Ectodermal cell (in vitro differentiated cells): ENCODE results near the gene LKAAEAR1. TPM values are rescaled to one million over a fixed set of nuclear protein-coding genes. Genes with fewer than 3 reads are reported as not detected.
"Not testable (repeated sequence)": the region's sequence is repeated elsewhere in the genome, so short reads cannot be mapped to it uniquely, and the experiment has no call there.

Experiments used
- H3K27ac ChIP-seq: 2 replicates; pipeline ENCODE4 v1.7.0; 2013; ENCODE audit warnings: mild to moderate bottlenecking, low read depth, low read length; ENCODE audit not compliant: insufficient read depth, poor library complexity, severe bottlenecking
- H3K27me3 ChIP-seq: 2 replicates; pipeline ENCODE4 v1.7.0; 2013; ENCODE audit warnings: mild to moderate bottlenecking, low read length; ENCODE audit not compliant: insufficient read depth, control insufficient read depth, poor library complexity, severe bottlenecking
- H3K36me3 ChIP-seq: one replicate; pipeline ENCODE4 v1.7.0; 2013; ENCODE audit warnings: low read length; ENCODE audit not compliant: control insufficient read depth, insufficient read depth
- H3K4me1 ChIP-seq: one replicate; pipeline ENCODE4 v1.7.0; 2013; ENCODE audit warnings: low read length; ENCODE audit not compliant: control insufficient read depth, insufficient read depth
- H3K4me3 ChIP-seq: 2 replicates; pipeline ENCODE4 v1.7.0; 2013; ENCODE audit warnings: low read depth, low read length, control low read depth; ENCODE audit not compliant: insufficient read depth
- H3K9me3 ChIP-seq: 2 replicates; pipeline ENCODE4 v1.7.0; 2013; ENCODE audit warnings: mild to moderate bottlenecking, low read length, moderate library complexity; ENCODE audit not compliant: control insufficient read depth
- WGBS, 2 experiments: methylation state at CpG; one replicate each; pipeline ENCODE4 v1.1.7; 2013; ENCODE audit warnings: missing lambda C conversion rate in 2 of 2; 5-methylcytosine and 5-hydroxymethylcytosine counted together
- polyA plus RNA-seq, 4 experiments: library from polyadenylated mRNA; stranded (reverse); fragments of 50-300 nt; gene quantifications; one replicate each; pipeline ENCODE4 v1.2.3, GENCODE V29; 2013

The LKAAEAR1 gene
- not detected for polyA plus RNA-seq (2013, experiment 1 of 4)
- not detected for polyA plus RNA-seq (2013, experiment 2 of 4)
- polyA plus RNA-seq (2013, experiment 3 of 4) = not detected
- polyA plus RNA-seq (2013, experiment 4 of 4) = not detected

- no peaks in the 10 kb centered on the region for H3K9me3 ChIP-seq
- H3K4me3 ChIP-seq = peak within 1 kb of the TSS; percentile 47
- H3K4me1 ChIP-seq = peaks cover 32% of the 10 kb centered on the region
- WGBS, 2 experiments = 3 to 4% methylated on average over 86 of the region's 86 CpGs
- no peak within 1 kb of the TSS for H3K27ac ChIP-seq
- peaks cover 75% of the 10 kb centered on the region for H3K27me3 ChIP-seq
- H3K36me3 ChIP-seq = no peaks in the 10 kb centered on the region
Measured at GRCh38 chr20:64083804-64084684, at the start of gene LKAAEAR1. TSS of gene LKAAEAR1 (minus strand) at chr20:64084398. CDS start at chr20:64084219, 179 bp downstream.

GRCh38 chr20:64131406-64131805 is 47.2 kb upstream of the LKAAEAR1 start:
- no peaks in the 10 kb centered on the region for H3K9me3 ChIP-seq

GRCh38 chr20:64130876-64131275 is 46.7 kb upstream of the LKAAEAR1 start:
- no peak overlapping the region for H3K27ac ChIP-seq
- whole genome bisulfite sequencing, 2 experiments = 91% methylated on average over 10 of the region's 10 CpGs
- no peak overlapping the region for H3K4me3 ChIP-seq
- H3K4me1 ChIP-seq = no peaks in the 10 kb centered on the region
- no peaks in the 10 kb centered on the region for H3K27me3 ChIP-seq
- H3K36me3 ChIP-seq = no peaks in the 10 kb centered on the region
- H3K9me3 ChIP-seq = no peaks in the 10 kb centered on the region

More at GRCh38 chr20:64131406-64131805, 47.2 kb upstream of the LKAAEAR1 start:
- Histone ChIP-seq H3K27ac (no peak overlapping the region), H3K4me1 (no peaks in the 10 kb centered on the region), H3K4me3 (no peak overlapping the region), H3K27me3 (no peaks in the 10 kb centered on the region), H3K36me3 (no peaks in the 10 kb centered on the region)
- 91 to 92% methylated on average over 4 of the region's 4 CpGs for WGBS, 2 experiments

- H3K9me3 ChIP-seq = no peaks in the 10 kb centered on the region
- H3K36me3 ChIP-seq = no peaks in the 10 kb centered on the region
- WGBS, 2 experiments = 87 to 89% methylated on average over 5 of the region's 5 CpGs
- no peaks in the 10 kb centered on the region for H3K27me3 ChIP-seq
- no peak overlapping the region for H3K4me3 ChIP-seq
- H3K4me1 ChIP-seq = no peaks in the 10 kb centered on the region
- H3K27ac ChIP-seq = no peak overlapping the region
Measured at GRCh38 chr20:64130271-64130670, 46.1 kb upstream of the LKAAEAR1 start.

GRCh38 chr20:64129146-64129782 is 45.1 kb upstream of the LKAAEAR1 start:
- Histone ChIP-seq H3K4me3 (no peak overlapping the region), H3K27me3 (no peaks in the 10 kb centered on the region), H3K36me3 (no peaks in the 10 kb centered on the region), H3K4me1 (no peaks in the 10 kb centered on the region), H3K27ac (no peak overlapping the region), H3K9me3 (no peaks in the 10 kb centered on the region)
- 89 to 90% methylated on average over 11 of the region's 11 CpGs for whole genome bisulfite sequencing, 2 experiments

GRCh38 chr20:64123517-64123916 is 39.3 kb upstream of the LKAAEAR1 start:
- not testable (repeated sequence) for H3K9me3 ChIP-seq, H3K27ac ChIP-seq, H3K4me3 ChIP-seq, H3K4me1 ChIP-seq, H3K36me3 ChIP-seq, H3K27me3 ChIP-seq
- 89 to 90% methylated on average over 11 of the region's 11 CpGs for WGBS, 2 experiments

GRCh38 chr20:64122927-64123326 is 38.7 kb upstream of the LKAAEAR1 start:
- not testable (repeated sequence) for H3K27ac ChIP-seq, H3K9me3 ChIP-seq, H3K4me3 ChIP-seq, H3K36me3 ChIP-seq, H3K27me3 ChIP-seq, H3K4me1 ChIP-seq
- 90 to 91% methylated on average over 11 of the region's 11 CpGs for WGBS, 2 experiments

- Histone ChIP-seq H3K4me3 (no peak overlapping the region), H3K27ac (no peak overlapping the region), H3K9me3 (no peaks in the 10 kb centered on the region), H3K4me1 (no peaks in the 10 kb centered on the region), H3K36me3 (no peaks in the 10 kb centered on the region), H3K27me3 (peaks cover 4% of the 10 kb centered on the region)
- WGBS, 2 experiments = 89 to 93% methylated on average over 12 of the region's 12 CpGs
Measured at GRCh38 chr20:64121586-64121985, 37.4 kb upstream of the LKAAEAR1 start.

- peaks cover 4% of the 10 kb centered on the region for H3K27me3 ChIP-seq
- H3K36me3 ChIP-seq = no peaks in the 10 kb centered on the region
- WGBS, 2 experiments = 76 to 78% methylated on average over 14 of the region's 14 CpGs
Measured at GRCh38 chr20:64119681-64120341, 35.6 kb upstream of the LKAAEAR1 start.

GRCh38 chr20:64119301-64119680 is 35.1 kb upstream of the LKAAEAR1 start:
- H3K27me3 ChIP-seq = peaks cover 4% of the 10 kb centered on the region
- 84% methylated on average over 8 of the region's 8 CpGs for WGBS, 2 experiments

More at GRCh38 chr20:64119681-64120341, 35.6 kb upstream of the LKAAEAR1 start:
- no peaks in the 10 kb centered on the region for H3K9me3 ChIP-seq
- H3K27ac ChIP-seq = no peak overlapping the region
- no peaks in the 10 kb centered on the region for H3K4me1 ChIP-seq
- H3K4me3 ChIP-seq = no peak overlapping the region

More at GRCh38 chr20:64119301-64119680, 35.1 kb upstream of the LKAAEAR1 start:
- no peaks in the 10 kb centered on the region for H3K4me1 ChIP-seq
- H3K4me3 ChIP-seq = no peak overlapping the region
- no peaks in the 10 kb centered on the region for H3K9me3 ChIP-seq
- no peaks in the 10 kb centered on the region for H3K36me3 ChIP-seq
- H3K27ac ChIP-seq = no peak overlapping the region
